Brain microvascular endothelial cell (primary cell): ENCODE results near the gene LIPC.

Experiments
- DNase-seq: peaks from one replicate; pipeline ENCODE4 v3.0.0-alpha.2; 2020
- H3K27ac ChIP-seq: fragments of 250-450 bp; sonication (Bioruptor Pico); 2 replicates; pipeline ENCODE4 v1.5.1; 2020; ENCODE audit warnings: mild to moderate bottlenecking, moderate library complexity
- H3K27me3 ChIP-seq: fragments of 250-450 bp; sonication (Bioruptor Pico); replicated peaks from 2 replicates; pipeline ENCODE4 v1.5.1; 2020; ENCODE audit warnings: mild to moderate bottlenecking
- H3K36me3 ChIP-seq: fragments of 250-450 bp; sonication (Bioruptor Pico); replicated peaks from 2 replicates; pipeline ENCODE4 v1.5.1; 2020; ENCODE audit warnings: mild to moderate bottlenecking
- H3K4me3 ChIP-seq: 2 replicates; pipeline ENCODE4 v1.5.1; 2011; ENCODE audit warnings: low read depth, mild to moderate bottlenecking, control low read depth, low read length, moderate library complexity
- in situ Hi-C: cut with HindIII; loops from 2 replicates; pipeline ENCODE4 v1.10.0; 2017; ENCODE audit warnings: low sequenced_read_pairs, low pct_ligation_motif_present
- TF ChIP-seq, protein P1 (sequence below): IDR thresholded peaks from 2 replicates; pipeline ENCODE4 v1.5.1; 2011; ENCODE audit warnings: low read depth, mild to moderate bottlenecking, moderate library complexity, low read length, control low read depth, inconsistent platforms; ENCODE audit errors: missing control alignments

Gene LIPC

DNA sequence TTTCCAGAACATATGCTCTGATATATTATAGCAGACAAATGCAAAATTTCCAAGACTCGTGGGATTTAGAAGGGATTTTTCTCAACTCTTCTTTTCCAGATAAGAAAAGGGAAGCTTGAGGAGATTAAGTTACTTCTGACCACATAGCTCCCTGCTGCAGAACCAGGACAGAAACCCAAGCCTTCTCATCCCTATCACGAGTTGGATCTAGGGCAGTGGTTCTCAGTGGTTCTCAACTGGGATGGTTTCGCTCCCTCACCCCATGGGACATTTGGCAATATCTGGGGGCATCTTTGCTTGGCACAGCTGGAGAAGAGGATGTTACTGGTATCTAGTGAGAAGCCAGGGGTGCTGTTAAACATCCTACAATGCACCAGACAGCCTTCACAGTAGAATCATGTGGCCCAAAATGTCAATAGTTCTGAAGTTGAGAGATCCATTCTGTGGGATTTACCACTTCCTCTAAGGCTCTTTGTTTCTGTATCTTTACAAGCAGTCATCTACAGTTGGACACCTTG is 64.2 kb downstream of the LIPC start:
- TF ChIP-seq, protein P1, sequence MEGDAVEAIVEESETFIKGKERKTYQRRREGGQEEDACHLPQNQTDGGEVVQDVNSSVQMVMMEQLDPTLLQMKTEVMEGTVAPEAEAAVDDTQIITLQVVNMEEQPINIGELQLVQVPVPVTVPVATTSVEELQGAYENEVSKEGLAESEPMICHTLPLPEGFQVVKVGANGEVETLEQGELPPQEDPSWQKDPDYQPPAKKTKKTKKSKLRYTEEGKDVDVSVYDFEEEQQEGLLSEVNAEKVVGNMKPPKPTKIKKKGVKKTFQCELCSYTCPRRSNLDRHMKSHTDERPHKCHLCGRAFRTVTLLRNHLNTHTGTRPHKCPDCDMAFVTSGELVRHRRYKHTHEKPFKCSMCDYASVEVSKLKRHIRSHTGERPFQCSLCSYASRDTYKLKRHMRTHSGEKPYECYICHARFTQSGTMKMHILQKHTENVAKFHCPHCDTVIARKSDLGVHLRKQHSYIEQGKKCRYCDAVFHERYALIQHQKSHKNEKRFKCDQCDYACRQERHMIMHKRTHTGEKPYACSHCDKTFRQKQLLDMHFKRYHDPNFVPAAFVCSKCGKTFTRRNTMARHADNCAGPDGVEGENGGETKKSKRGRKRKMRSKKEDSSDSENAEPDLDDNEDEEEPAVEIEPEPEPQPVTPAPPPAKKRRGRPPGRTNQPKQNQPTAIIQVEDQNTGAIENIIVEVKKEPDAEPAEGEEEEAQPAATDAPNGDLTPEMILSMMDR = no peak
- DNase-seq = no peak

GRCh38 chr15:58497046-58497785 is 65.4 kb downstream of the LIPC start:
- TF ChIP-seq, protein P1 = no peak
- H3K27me3 ChIP-seq = no peaks in the 10 kb centered on the region
- H3K4me3 ChIP-seq = no peak overlapping the region
- H3K36me3 ChIP-seq = no peaks in the 10 kb centered on the region
- no peak overlapping the region for H3K27ac ChIP-seq
- in situ Hi-C loops = no loop called here
- DNase-seq = no peak

More for the DNA sequence above, 64.2 kb downstream of the LIPC start:
- in situ Hi-C loops = no loop called here
- no peak overlapping the region for H3K4me3 ChIP-seq
- H3K27ac ChIP-seq = no peak overlapping the region
- H3K27me3 ChIP-seq = no peaks in the 10 kb centered on the region
- H3K36me3 ChIP-seq = no peaks in the 10 kb centered on the region

DNA sequence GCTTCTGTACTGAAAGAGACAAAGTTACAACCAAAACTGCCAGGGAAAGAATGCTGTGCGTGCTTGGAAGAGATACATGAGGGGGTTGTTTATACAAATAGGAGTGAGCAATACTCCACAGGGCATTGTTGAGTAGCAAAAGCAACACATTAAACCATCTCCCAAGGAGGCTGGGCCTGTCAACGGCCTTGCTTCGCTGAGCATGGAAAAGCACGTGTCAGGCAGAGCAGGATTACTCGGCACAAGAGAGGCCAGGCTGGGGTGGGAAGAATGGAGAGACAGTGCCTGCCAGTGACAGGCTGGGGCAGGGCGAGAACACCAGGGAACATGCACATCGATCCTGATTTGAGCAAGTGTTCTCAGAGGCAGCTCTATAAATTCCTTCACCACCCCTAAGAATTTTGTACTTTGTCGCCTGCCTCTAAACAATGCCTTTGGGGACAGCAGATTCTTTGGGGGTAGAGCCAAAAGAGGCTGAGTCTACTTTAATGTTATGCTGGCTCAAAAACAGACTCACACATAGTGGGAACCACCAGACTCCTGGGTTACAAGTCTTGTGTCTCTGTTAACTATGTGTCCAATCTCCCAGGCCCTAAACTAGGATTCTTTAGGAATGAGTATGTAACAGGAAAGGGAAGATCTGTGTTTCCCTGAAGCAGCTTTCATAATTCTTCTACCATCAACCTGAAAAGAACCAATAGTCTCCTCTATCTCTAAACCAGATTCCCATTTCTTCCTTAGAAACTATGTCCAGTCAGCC is 67.2 kb downstream of the LIPC start:
- peak; percentile 57 for DNase-seq

GRCh38 chr15:58501006-58501405 is 69.2 kb downstream of the LIPC start:
- Histone ChIP-seq H3K27me3 (no peaks in the 10 kb centered on the region), H3K36me3 (no peaks in the 10 kb centered on the region), H3K27ac (no peak overlapping the region), H3K4me3 (no peak overlapping the region)
- TF ChIP-seq, protein P1 = no peak
- in situ Hi-C loops = no loop called here
- no peak for DNase-seq

More for the DNA sequence above, 67.2 kb downstream of the LIPC start:
- Histone ChIP-seq H3K4me3 (no peak overlapping the region), H3K27ac (no peak overlapping the region), H3K27me3 (no peaks in the 10 kb centered on the region), H3K36me3 (no peaks in the 10 kb centered on the region)
- in situ Hi-C loops = no loop called here
- TF ChIP-seq, protein P1 = no peak

DNA sequence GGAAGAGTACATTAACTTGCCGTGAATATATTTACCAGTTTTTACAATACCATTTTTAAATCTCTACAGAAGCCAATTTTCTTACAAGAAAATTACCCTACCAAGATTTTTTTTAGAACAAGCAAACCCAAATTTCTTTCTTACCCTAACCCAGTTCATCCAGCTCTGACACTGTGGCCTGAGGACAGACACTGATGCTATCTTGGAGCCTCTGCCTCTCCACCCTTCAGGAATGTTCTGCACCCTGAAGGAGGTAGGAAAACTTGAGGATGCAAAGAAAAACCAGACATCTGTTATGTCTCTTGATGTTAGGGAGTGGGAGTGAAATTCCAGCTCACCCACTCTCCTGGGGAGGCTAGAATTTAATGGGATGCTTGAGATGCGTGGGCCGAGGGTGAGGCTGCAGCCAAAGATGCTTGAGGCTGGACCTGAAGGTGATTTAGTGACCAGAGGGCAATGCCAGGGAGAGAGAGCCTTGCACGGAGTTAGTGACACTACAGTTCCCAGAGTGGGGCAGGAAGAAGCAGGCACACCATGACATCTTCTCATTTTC is 69.9 kb downstream of the LIPC start:
- TF ChIP-seq, protein P1 = no peak
- no peaks in the 10 kb centered on the region for H3K27me3 ChIP-seq
- in situ Hi-C loops = no loop called here
- no peak for DNase-seq
- no peak overlapping the region for H3K27ac ChIP-seq
- no peaks in the 10 kb centered on the region for H3K36me3 ChIP-seq
- no peak overlapping the region for H3K4me3 ChIP-seq
